Lower leg skin (tissue), 4 donors: ENCODE data around the gene DGKE. TPM values are rescaled to one million over a fixed set of nuclear protein-coding genes. Genes with fewer than 3 reads are reported as not detected.

Experiments used
- DNase-seq, 2 donors: peaks; one replicate each; pipeline ENCODE4 v3.0.0-alpha.2; 2019; ENCODE audit warnings: low spot score in 2 of 2
- H3K4me3 ChIP-seq: fragments of 200-600 bp; sonication (generic); 2 replicates; pipeline ENCODE4 v1.5.1; 2017; ENCODE audit warnings: mild to moderate bottlenecking, low read depth; ENCODE audit not compliant: poor library complexity, severe bottlenecking
- POLR2A ChIP-seq, 2 donors: fragments of 450-650 bp; IDR thresholded peaks; one replicate each; pipeline ENCODE4 v1.6.1; 2016 to 2017; ENCODE audit warnings: antibody characterized with exemption in 2 of 2, mild to moderate bottlenecking in 1 of 2, moderate library complexity in 1 of 2
- WGBS, 2 donors: methylation state at CpG; one replicate each; pipeline ENCODE4 v1.1.5; 2018; 5-methylcytosine and 5-hydroxymethylcytosine counted together
- intact Hi-C: fragments of 100-400 bp; cut with DNase I; formaldehyde crosslinking; loops from one replicate; pipeline ENCODE4 v1.15.0; 2023; ENCODE audit warnings: low total_unique reads
- total RNA-seq, 4 donors: library from RNA; depleted of rRNA; stranded (reverse); fragments of >200 nt; gene quantifications; one replicate each; pipeline ENCODE4 v1.1.0, GENCODE V29; 2016
- TF ChIP-seq, protein P1 (sequence below), 3 donors: fragments of 450-650 bp; IDR thresholded peaks; one replicate each; pipeline ENCODE4 v1.5.1; 2016; ENCODE audit warnings: antibody characterized with exemption in 3 of 3, mild to moderate bottlenecking in 3 of 3, moderate library complexity in 2 of 3

The DGKE gene
- total RNA-seq, 4 donors from 2014 or later = 2.5 to 5.7 (median 3.2) TPM

DNA sequence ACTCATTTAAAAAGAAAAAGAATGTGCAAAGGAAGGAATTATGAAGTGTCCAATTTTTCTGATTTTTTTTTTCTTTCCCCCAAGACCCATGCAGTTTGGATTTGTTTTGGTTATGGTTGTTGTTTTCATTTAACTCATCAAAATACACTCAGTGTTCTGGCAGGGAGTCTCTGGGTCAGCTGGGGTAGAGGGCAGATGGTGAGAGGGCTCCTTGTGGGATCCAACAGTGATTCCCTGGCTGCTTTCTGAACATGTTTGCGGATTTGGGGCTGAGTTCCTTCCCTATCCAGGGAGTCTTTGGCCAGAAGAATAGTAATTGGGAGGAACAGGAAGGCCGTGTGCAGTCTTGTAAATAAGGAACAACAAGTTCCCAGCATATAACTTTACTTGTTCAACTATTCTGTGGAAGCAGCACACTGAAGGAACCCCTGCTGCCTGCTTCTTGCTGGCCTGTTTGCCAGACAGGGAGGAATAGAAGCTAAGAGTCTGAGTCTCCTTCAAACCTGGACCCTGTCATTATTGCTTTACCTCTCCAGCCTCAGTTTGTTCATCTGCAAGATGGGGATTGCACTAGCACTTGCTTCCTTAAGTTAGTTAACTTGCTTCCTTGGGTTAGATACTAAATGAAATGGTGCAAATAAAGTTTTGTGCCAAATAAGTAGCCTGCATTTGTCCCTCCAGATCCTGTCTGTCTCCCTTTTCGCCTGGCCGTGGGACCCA, 32.3 kb upstream of the DGKE start:
- TF ChIP-seq, protein P1, sequence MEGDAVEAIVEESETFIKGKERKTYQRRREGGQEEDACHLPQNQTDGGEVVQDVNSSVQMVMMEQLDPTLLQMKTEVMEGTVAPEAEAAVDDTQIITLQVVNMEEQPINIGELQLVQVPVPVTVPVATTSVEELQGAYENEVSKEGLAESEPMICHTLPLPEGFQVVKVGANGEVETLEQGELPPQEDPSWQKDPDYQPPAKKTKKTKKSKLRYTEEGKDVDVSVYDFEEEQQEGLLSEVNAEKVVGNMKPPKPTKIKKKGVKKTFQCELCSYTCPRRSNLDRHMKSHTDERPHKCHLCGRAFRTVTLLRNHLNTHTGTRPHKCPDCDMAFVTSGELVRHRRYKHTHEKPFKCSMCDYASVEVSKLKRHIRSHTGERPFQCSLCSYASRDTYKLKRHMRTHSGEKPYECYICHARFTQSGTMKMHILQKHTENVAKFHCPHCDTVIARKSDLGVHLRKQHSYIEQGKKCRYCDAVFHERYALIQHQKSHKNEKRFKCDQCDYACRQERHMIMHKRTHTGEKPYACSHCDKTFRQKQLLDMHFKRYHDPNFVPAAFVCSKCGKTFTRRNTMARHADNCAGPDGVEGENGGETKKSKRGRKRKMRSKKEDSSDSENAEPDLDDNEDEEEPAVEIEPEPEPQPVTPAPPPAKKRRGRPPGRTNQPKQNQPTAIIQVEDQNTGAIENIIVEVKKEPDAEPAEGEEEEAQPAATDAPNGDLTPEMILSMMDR (IDR thresholded peaks at IDR 0.05) = no peak
- TF ChIP-seq POLR2A (IDR thresholded peaks at IDR 0.05) = no peak
- no peak for DNase-seq
- H3K4me3 ChIP-seq = no peak overlapping the region
- 82% methylated on average over 4 of the region's 4 CpGs for WGBS, 2 donors
- intact Hi-C loops = no loop called here

DNA sequence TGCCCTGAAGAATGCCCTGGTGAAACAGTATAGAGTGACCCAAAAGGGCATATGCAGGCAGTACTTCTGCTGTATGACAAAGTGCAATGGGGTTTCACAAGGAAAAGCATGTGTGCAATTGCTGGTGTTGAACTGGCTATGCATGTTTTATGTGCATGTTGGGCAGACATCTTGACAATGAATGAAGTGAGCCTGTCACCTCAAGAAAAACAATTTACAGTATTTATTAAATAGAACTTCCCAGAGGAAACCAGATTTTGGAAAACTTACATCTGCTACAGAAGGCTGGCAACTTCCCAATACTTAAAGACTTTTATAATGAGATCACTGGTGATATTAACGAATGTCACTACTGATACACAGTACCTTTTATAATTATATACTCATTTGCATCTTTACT, 30.9 kb upstream of the DGKE start:
- TF ChIP-seq POLR2A (IDR thresholded peaks at IDR 0.05) = no peak
- TF ChIP-seq, protein P1 (IDR thresholded peaks at IDR 0.05) = no peak
- WGBS, 2 donors = 59 to 68% methylated on average over 1 of the region's 1 CpG
- intact Hi-C loops = no loop called here
- no peak for DNase-seq
- H3K4me3 ChIP-seq = no peak overlapping the region

DNA sequence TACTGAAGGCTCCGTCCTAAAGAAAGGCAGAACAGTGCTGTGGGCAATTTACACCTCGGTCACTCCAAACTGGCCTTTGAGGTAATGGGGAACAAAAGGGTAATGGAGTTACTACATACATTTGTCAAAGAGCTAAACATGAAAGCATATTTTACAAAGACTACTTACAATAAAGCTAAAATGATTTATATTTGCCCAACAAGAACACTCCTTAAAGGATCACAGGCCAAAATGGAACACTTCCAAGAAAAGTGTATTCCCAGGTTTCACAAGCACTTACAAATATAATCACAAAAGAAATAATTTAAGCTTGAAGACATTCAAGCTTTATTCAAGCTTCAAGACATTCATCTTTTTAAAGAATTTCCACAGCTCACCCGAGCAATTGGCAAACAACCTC, 29.5 kb upstream of the DGKE start:
- intact Hi-C loops = no loop called here
- no peak overlapping the region for H3K4me3 ChIP-seq
- WGBS, 2 donors = 71 to 72% methylated on average over 3 of the region's 3 CpGs
- TF ChIP-seq, protein P1 (IDR thresholded peaks at IDR 0.05) = no peak
- no peak for TF ChIP-seq POLR2A (IDR thresholded peaks at IDR 0.05)
- no peak for DNase-seq

DNA sequence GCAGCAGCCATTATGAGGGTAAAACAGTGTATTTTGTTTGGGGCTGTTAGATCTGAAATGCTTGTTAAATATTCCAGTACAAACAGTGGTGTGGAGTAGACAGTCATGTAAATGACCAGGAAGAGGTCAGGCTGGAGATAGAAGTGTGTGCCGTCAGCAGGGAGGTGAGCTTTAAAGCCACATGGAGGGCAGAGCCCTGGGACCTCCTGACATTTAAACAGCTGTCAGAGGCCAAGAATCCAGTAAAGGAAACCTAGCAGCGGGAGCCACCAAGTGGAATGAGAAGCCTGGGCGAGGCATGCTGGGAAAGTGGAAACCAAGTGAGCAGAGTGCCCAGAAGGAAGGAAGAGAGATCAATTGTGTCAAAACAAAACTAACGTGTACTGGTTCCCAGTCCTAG, 27.0 kb upstream of the DGKE start:
- TF ChIP-seq POLR2A (IDR thresholded peaks at IDR 0.05) = no peak
- WGBS, 2 donors = 81 to 86% methylated on average over 4 of the region's 4 CpGs
- intact Hi-C loops = no loop called here
- no peak for DNase-seq
- no peak overlapping the region for H3K4me3 ChIP-seq

DNA sequence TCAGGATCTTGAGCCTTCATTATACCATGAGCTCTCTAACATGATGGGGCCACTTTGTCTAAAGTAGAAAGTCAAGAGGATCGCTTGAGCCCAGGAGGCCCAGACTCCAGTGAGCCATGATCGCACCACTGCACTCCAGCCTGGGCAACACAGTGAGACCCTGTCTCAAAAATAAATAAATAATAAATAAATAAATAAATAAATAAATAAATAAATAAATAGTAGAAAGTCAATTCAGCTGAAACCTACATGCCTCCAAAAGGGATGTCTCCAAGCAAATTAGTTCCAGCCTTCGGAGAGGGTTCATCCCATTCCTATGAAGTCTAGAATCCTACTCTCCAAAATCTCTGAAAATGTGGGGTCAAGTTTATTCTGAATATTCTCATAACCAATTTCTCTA, 26.2 kb upstream of the DGKE start:
- TF ChIP-seq POLR2A (IDR thresholded peaks at IDR 0.05) = no peak
- intact Hi-C loops = no loop called here
- no peak for DNase-seq
- no peak overlapping the region for H3K4me3 ChIP-seq
- 94 to 99% methylated on average over 3 of the region's 3 CpGs for WGBS, 2 donors

DNA sequence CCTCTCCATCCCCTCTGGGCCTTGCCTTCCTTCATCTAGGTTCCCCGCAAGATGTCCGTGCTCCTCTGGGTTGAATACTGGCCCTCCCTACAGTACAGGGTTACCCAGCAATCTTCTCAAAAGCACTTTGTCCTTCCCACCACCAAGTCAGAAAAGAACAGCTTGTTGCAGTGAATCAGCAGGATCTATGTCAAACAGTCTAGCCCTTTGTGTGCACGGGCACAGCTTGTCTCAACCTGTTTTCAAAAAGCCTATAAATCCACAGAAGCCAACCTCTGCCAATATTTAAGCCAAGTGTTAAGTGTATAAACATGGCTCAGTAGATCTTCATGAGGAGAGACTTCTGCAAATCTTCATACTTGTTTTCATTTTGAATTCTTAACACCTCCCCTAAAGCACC, 25.4 kb upstream of the DGKE start:
- intact Hi-C loops = no loop called here
- no peak for DNase-seq
- TF ChIP-seq, protein P1 (IDR thresholded peaks at IDR 0.05) = no peak
- TF ChIP-seq POLR2A (IDR thresholded peaks at IDR 0.05) = no peak

More for the DNA sequence above, 25.4 kb upstream of the DGKE start:
- H3K4me3 ChIP-seq = no peak overlapping the region
- WGBS, 2 donors = 41 to 51% methylated on average over 3 of the region's 3 CpGs
